GM19324 (cell line): ENCODE data around the gene SLITRK5.

Source experiments
- ATAC-seq: cut with Tn5 transposase; IDR thresholded peaks from one replicate; pipeline ENCODE4 v1.9.1; 2021; ENCODE audit warnings: mild to moderate bottlenecking, moderate library complexity; ENCODE audit not compliant: unreplicated experiment, low FRiP score

Gene SLITRK5

DNA sequence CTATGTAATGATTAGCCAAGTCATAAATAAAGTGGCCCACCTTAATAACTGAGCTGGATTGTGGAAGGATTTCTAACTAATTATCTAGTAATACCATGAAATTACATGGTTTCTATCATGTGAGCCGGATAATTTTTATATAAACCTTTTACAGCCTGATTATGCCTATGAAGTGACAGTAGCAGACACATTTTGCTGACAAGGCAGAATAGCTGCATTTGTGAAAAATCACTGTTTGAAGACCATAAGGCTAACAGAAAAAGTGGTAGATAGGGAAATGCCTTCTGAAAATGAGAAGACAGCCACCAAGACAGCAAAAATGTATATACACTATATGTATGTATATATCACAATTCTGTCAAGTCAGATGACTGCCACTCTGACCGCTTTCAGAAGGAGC is 27.1 kb downstream of the SLITRK5 start:
- ATAC-seq, result no peak

DNA sequence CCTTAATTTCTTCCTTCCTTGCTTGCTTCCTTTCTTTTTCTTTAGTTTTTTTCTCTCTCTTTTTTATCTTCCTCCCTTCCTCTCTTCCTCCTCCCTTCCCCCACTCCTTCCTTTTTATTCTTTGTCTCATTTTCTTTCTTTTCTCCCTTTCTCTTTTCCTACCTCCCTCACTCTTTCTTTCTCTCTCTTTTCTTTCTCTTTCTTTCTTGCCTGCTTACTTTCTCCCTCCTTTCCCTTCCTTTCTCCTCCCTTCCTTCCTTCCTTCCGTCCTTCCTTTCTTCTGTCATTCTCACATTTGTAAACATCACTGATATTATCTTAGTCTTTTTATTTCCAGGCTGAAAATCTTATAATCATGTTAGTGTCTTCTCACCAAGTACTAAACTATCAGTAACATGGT is 38.8 kb downstream of the SLITRK5 start:
- ATAC-seq, result no peak

DNA sequence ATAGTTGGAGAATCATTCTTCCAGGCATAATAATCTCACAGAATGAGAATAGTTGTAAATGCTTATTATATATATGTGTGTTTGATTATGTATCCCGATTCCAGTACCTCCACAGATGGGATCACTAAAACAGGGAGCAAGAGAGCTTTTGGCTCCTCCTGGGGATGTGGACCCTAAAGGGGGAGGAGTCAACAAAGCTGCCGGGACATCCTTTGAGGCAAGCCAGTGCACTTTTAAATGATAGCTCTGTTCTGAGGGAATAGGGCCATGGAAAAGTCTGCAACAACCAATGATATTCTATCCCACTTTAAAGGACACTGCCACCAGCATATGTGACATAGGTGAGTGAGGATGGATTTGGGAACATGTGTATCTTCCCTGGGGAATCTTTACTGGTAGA is 40.8 kb downstream of the SLITRK5 start:
- no peak for ATAC-seq
